Stomach smooth muscle (tissue), 2 donors: Measurements from ENCODE around the gene CCM2.

ENCODE experiments used
- H3K27ac ChIP-seq: one replicate; pipeline ENCODE4 v1.7.0; 2013; ENCODE audit warnings: mild to moderate bottlenecking, low read length, inconsistent platforms
- H3K27me3 ChIP-seq, 2 donors: one replicate each; pipeline ENCODE4 v1.7.0; 2013; ENCODE audit warnings: low read length in 2 of 2; ENCODE audit not compliant: insufficient read depth in 2 of 2, control insufficient read depth in 1 of 2
- H3K36me3 ChIP-seq, 2 donors: one replicate each; pipeline ENCODE4 v1.7.0; 2013; ENCODE audit warnings: low read length in 2 of 2; ENCODE audit not compliant: control insufficient read depth in 2 of 2, insufficient read depth in 2 of 2
- H3K4me1 ChIP-seq: one replicate; pipeline ENCODE4 v1.7.0; 2013; ENCODE audit warnings: low read length; ENCODE audit not compliant: control insufficient read depth, insufficient read depth
- H3K4me3 ChIP-seq, 2 donors: one replicate each; pipeline ENCODE4 v1.7.0; 2013; ENCODE audit warnings: low read length in 2 of 2
- H3K9ac ChIP-seq, 2 donors: one replicate each; pipeline ENCODE4 v1.7.0; 2013; ENCODE audit warnings: low read length in 2 of 2, mild to moderate bottlenecking in 1 of 2
- H3K9me3 ChIP-seq, 2 donors: one replicate each; pipeline ENCODE4 v1.7.0; 2013; ENCODE audit warnings: low read length in 2 of 2; ENCODE audit not compliant: control insufficient read depth in 2 of 2
- donor health status: healthy.
- donor health status: Pancreatic carcinoma.

CCM2 gene

DNA sequence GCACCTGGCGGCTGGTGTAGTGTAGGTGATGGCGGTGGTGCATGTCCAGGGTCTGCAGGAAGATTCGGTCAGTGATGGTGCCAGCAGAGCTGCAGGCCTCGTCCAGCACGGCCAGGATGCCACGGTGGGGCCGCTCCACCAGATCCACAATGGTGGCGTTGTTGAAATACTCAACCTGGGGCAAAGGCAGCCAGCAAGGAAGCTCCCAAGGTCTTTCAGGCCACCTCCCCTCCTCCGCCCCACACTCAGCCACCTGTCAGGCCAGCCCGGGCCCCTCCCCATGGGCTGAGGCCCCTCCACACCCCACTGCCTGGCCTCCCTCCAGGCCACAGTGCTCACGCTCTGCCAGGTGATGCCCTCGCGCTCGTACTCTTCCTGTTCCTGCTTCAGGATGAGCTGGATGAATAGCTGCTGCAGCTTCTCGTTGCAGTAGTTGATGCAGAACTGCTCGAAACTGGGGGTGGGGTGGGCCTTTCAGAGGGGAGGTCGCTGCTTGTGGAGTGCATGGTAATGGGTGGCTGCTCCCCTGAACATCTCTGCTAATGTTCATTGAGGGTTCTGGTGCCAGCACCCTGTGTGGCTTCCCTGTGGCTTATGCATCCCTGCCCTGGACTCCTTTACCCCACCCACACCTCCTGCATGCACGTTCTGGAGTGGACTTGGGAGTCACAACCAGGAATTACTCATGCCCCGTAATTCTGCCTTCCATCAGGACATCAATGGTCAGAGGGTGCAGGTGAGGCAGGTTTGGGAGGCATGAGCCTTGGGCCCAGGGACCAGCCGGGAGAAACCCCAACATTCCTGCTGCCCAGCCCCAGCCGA is 30.1 kb upstream of the CCM2 start:
- Histone ChIP-seq H3K27me3 (no peaks in the 10 kb centered on the region), H3K36me3 (no peaks in the 10 kb centered on the region), H3K9ac (no peak overlapping the region), H3K27ac (no peak overlapping the region), H3K4me1 (peaks cover 3% of the 10 kb centered on the region), H3K9me3 (no peaks in the 10 kb centered on the region), H3K4me3 (no peak overlapping the region)

DNA sequence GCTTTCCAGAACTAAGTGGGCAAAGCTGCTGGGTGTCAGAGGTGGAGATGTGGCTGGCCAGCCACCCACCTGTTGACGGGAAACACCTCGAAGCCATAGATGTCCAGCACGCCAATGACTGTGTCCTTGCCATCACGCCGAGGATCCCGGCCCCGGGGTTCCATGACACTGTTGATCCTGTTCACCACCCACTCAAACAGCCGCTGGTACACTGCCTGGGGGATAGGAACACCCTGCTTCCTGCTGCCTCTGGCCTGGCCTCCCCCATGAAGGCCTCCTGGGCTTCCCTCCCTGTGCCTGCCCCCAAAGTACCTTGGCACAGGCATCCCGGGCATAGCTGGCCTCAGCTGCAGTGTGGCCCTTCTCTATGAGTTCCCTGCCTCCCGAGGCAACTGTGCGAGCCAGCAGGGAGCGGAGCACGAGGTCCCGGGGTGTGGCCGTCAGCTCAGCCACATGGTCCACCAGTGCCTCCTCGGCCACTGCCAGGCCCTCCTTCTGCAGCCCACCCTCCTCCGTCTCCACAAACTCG is 29.4 kb upstream of the CCM2 start:
- H3K36me3 ChIP-seq = no peaks in the 10 kb centered on the region
- H3K27ac ChIP-seq = no peak overlapping the region
- no peak overlapping the region for H3K4me3 ChIP-seq

DNA sequence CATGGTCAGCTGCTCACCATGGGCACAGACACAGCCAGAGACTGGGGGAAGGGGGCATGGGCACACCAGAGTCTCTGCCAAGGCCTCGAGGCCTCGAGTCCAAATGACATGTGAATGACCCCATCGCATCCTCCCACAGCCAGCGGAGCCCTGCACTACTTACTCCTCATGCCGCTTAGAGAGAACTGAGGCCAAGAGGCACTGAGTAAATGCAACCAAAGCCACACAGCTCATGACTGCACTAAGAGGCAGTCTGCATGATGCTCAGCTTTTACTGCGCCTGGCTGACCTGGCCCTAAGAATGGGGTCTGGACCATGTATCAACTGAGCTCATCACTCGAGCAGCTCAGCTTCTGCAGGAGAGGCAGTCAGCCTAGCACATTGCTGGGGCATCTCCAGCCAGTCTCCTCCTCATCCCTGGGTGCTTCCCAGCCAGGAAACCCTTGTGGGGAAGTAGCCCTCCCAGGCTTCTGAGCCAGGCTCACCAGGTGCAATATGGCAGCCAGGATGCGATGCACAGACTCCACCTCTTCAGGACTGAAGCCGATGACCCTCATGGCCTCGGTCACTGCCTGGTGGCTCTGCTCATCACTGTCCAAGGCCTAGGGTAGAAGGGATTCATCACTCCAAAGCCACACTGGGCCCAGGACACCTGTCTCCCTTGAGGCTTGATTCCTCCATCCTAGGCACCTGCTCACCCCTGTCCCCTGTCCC is 28.7 kb upstream of the CCM2 start:
- H3K27ac ChIP-seq = no peak overlapping the region
- H3K4me3 ChIP-seq = no peak overlapping the region
- H3K9me3 ChIP-seq = no peaks in the 10 kb centered on the region
- no peaks in the 10 kb centered on the region for H3K36me3 ChIP-seq
- no peak overlapping the region for H3K9ac ChIP-seq
- H3K4me1 ChIP-seq = peaks cover 3% of the 10 kb centered on the region
- H3K27me3 ChIP-seq = no peaks in the 10 kb centered on the region

More for the DNA sequence above, 29.4 kb upstream of the CCM2 start:
- Histone ChIP-seq H3K9me3 (no peaks in the 10 kb centered on the region), H3K9ac (no peak overlapping the region), H3K4me1 (peaks cover 3% of the 10 kb centered on the region), H3K27me3 (no peaks in the 10 kb centered on the region)

DNA sequence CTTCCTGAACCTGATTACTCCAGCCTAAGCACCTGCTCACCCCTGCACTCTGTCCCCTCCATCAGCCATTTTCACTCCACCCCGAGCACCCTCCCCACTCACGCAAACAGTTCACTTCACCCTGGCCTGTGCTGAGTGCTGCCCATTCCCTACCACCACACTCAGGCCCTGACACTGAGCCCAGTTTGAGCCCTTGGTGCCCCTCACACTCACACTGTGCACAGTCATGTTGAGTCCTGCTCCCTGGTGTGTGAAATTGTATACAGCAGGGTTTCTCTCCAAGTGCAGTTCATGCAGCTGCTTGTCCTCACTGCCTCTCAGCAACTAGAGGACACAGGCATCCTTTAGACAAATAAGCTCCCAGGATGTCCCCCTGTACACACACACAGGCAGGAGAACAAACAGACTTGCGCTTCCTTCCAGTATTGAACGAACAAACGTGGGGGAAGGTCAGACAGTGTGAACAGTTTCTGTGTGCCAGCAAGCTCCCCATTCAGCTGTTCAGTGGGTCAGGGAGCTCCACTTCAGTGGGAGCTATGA is 28.0 kb upstream of the CCM2 start:
- Histone ChIP-seq H3K27ac (no peak overlapping the region), H3K4me3 (no peak overlapping the region), H3K36me3 (no peaks in the 10 kb centered on the region), H3K9me3 (no peaks in the 10 kb centered on the region), H3K27me3 (no peaks in the 10 kb centered on the region), H3K4me1 (no peaks in the 10 kb centered on the region), H3K9ac (no peak overlapping the region)

DNA sequence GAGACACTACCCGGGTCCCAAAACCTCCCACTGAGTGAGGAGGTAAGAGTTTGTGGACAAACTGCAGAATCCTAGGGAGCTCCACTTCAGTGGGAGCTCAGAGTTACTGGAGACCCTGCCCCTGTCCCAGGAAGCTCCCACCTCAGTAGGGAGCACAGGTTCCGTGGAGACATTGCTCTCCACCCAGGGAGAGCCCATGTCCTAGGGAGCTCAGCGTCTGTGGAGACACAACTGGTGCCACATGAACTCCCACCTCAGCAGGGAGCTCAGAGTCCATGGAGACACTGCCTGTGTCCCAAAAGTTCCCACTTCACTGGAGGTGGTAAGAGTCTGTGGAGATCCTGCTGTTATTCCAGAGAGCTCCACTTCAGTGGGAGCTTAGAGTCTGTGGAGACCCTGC is 27.4 kb upstream of the CCM2 start:
- no peaks in the 10 kb centered on the region for H3K36me3 ChIP-seq

DNA sequence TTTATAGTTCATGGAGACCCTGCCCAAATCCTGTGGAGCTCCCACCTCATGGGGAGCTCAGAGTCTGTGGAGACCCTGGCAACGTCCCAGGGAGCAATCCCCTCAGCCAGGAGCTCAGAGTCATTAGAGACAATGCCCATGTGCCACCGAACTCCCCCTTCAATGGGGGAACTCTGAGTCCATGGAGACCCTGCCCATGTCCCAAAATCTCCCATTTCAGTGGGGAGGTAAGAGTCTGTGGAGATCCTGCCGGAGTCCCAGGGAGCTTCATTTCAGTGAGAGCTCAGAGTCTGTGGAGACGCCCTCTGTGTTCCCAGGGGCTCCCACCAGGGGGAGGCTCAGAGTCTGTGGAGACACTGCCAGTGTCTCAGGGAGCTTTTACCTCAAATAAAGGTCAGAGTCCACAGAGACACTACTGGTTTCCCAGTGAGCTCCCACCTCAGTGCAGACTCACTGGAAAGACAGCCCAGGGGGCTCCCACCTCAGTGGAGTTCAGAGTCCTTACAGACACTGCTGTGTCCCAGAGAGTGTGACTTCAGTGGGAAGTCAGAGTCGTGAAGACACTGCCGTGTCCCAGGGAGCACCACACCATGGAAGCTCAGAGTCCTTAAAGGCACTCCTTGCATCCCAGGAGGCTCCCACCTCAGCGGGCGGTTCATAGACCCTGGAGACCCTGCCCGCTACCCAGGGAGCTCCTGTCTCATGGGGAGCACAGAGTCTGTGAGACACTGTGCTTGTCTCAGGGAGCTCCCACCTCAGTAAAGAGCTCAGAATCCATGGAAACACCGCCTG is 26.2 kb upstream of the CCM2 start:
- H3K4me1 ChIP-seq = no peaks in the 10 kb centered on the region
- no peaks in the 10 kb centered on the region for H3K36me3 ChIP-seq
- H3K9ac ChIP-seq = no peak overlapping the region
- no peak overlapping the region for H3K4me3 ChIP-seq
- H3K27me3 ChIP-seq = no peaks in the 10 kb centered on the region
- H3K27ac ChIP-seq = no peak overlapping the region
- H3K9me3 ChIP-seq = no peaks in the 10 kb centered on the region

More for the DNA sequence above, 27.4 kb upstream of the CCM2 start:
- Histone ChIP-seq H3K9ac (no peak overlapping the region), H3K4me3 (no peak overlapping the region), H3K27me3 (no peaks in the 10 kb centered on the region), H3K4me1 (no peaks in the 10 kb centered on the region), H3K27ac (no peak overlapping the region), H3K9me3 (no peaks in the 10 kb centered on the region)

DNA sequence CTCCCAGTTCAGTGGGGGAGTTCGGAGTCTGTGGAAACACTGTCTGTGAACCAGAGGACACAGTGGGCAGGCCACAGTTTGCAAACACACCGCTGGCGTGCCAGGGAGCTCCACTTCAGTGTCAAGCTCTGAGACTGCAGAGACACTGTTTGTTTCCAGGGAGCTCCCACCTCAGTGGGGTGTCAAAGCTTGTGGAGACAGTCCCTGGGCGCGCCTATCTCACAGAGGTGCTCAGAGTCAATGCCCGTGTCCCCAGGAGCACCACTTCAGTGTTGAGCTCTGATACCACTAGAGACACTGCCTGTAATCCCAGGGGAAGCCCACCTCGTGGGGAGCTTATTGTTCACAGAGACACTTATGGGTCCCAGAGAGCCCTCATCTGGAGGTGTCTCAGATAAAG is 25.5 kb upstream of the CCM2 start:
- no peaks in the 10 kb centered on the region for H3K27me3 ChIP-seq
- no peak overlapping the region for H3K27ac ChIP-seq

DNA sequence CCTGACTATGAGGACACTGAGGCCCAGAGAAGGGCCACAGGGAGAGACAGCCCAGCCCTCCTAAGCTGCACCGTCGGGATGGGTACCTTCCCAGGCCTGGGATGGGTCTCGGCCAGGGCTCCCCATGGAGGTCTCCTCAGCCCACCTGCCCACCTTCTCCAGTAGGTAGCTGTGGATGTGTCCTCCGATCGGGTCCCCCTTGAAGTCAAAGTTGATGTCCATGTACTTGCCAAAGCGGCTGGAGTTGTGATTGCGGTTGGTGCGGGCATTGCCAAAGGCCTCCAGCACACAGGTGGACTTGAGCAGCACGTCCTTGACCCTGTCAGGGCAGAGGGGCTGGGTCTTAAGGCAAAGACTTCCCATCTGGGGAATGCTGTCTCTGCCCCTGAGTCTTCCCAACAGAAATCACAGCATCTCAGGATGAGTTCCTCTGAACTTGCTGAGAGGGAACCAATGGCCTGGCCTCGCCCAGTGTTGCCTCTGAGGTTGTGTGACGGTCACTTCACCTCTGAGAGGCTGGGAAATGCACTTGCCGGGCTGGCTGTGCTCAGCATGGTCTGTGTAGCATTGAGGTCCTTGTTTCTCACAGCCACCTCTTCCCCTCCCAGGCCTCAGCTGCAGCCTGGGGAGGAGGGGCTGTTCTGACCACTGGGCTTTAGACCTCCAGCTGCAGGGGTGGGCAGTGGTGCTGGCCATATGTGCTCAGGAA is 24.5 kb upstream of the CCM2 start:
- Histone ChIP-seq H3K27me3 (no peaks in the 10 kb centered on the region), H3K36me3 (no peaks in the 10 kb centered on the region), H3K9ac (no peak overlapping the region), H3K4me3 (no peak overlapping the region), H3K9me3 (no peaks in the 10 kb centered on the region), H3K27ac (no peak overlapping the region), H3K4me1 (peaks cover 3% of the 10 kb centered on the region)

More for the DNA sequence above, 25.5 kb upstream of the CCM2 start:
- H3K9ac ChIP-seq = no peak overlapping the region
- H3K4me1 ChIP-seq = peaks cover 1% of the 10 kb centered on the region
- H3K36me3 ChIP-seq = no peaks in the 10 kb centered on the region
- H3K4me3 ChIP-seq = no peak overlapping the region
- no peaks in the 10 kb centered on the region for H3K9me3 ChIP-seq

DNA sequence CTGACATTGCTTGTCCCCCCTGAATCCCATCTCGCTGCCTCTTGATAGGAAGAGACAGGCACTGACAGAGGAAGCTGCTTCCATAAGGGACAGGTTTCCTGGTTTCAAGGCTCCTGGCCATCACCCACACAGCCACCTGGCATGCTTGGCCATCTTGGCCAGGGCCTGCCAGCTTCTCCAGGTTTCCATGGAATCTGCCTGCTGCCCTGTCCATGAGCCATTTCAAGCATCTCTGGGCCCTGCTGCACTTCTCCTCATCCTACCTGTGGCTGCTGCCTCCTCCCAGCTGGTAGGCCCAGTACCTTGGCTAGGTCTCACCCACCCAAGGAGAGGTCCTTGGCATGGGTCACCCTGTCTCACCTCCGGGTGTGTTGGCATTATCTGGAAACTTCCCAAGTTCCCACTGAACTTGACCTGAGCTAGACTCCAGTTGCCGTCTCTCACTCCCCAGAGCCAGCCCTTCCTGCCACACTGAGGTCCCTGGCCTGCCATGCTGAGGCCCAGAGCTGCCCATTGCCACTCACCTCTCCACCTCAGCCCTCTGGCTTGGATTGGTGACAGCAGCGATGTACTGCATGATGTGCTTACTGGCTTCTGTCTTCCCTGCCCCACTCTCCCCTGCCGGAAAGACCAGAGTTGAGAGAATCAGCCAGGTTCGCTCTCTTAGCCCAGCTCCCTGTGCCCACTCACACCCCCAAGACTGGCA is 23.8 kb upstream of the CCM2 start:
- Histone ChIP-seq H3K4me3 (no peak overlapping the region), H3K9ac (no peak overlapping the region), H3K4me1 (peaks cover 3% of the 10 kb centered on the region), H3K36me3 (peaks cover 0 to 4% of the 10 kb centered on the region in 2 donors), H3K9me3 (no peaks in the 10 kb centered on the region), H3K27me3 (no peaks in the 10 kb centered on the region), H3K27ac (no peak overlapping the region)
